OCI-LY1 (cell line): ENCODE data around the gene MFN1.
"Not testable (repeated sequence)": the region's sequence is repeated elsewhere in the genome, so short reads cannot be mapped to it uniquely, and the experiment has no call there.

Experiments used
- H2AFZ ChIP-seq: fragments of 200-600 bp; sonication (generic), shearing (Covaris generic); 2 replicates; pipeline ENCODE4 v1.6.0; 2014; ENCODE audit warnings: antibody characterized with exemption, mild to moderate bottlenecking, low read length
- H3F3A ChIP-seq: fragments of 200-600 bp; sonication (generic), shearing (Covaris generic); 2 replicates; pipeline ENCODE4 v1.6.0; 2014; ENCODE audit warnings: mild to moderate bottlenecking, antibody characterized with exemption, low read length, moderate library complexity; ENCODE audit not compliant: insufficient read depth
- H3K27ac ChIP-seq: fragments of 200-600 bp; sonication (generic); 2 replicates; pipeline ENCODE4 v1.5.1; 2014; ENCODE audit warnings: low read length, mixed run types, mild to moderate bottlenecking, low read depth; ENCODE audit not compliant: poor library complexity, severe bottlenecking
- H3K27me3 ChIP-seq: fragments of 200-600 bp; sonication (generic); 2 replicates; pipeline ENCODE4 v1.6.0; 2014; ENCODE audit warnings: antibody characterized with exemption, mild to moderate bottlenecking, low read length, moderate library complexity; ENCODE audit not compliant: insufficient read depth
- H3K36me3 ChIP-seq: fragments of 200-600 bp; sonication (generic); 2 replicates; pipeline ENCODE4 v1.6.1; 2014; ENCODE audit warnings: mild to moderate bottlenecking, antibody characterized with exemption, low read length, moderate library complexity, mixed read lengths; ENCODE audit not compliant: insufficient read depth
- H3K4me1 ChIP-seq: fragments of 200-600 bp; sonication (generic); 2 replicates; pipeline ENCODE4 v1.5.1; 2014; ENCODE audit warnings: mild to moderate bottlenecking, low read length, moderate library complexity; ENCODE audit not compliant: insufficient read depth, severe bottlenecking
- H3K4me2 ChIP-seq: fragments of 200-600 bp; sonication (generic), shearing (Covaris generic); 2 replicates; pipeline ENCODE4 v1.6.1; 2014; ENCODE audit warnings: low read length
- H3K4me3 ChIP-seq: fragments of 200-600 bp; sonication (generic); 2 replicates; pipeline ENCODE4 v1.5.1; 2014; ENCODE audit warnings: low read length, low read depth, mild to moderate bottlenecking, mixed read lengths; ENCODE audit not compliant: poor library complexity, severe bottlenecking
- H3K79me2 ChIP-seq: fragments of 200-600 bp; shearing (Covaris generic); 2 replicates; pipeline ENCODE4 v1.6.1; 2016; ENCODE audit warnings: mixed run types, low read length, mixed read lengths; ENCODE audit not compliant: insufficient read depth
- H3K9ac ChIP-seq: fragments of 200-600 bp; sonication (generic), shearing (Covaris generic); 2 replicates; pipeline ENCODE4 v1.6.1; 2014; ENCODE audit warnings: mild to moderate bottlenecking, low read length, mixed read lengths
- H3K9me2 ChIP-seq: fragments of 200-600 bp; sonication (generic), shearing (Covaris generic); 2 replicates; pipeline ENCODE4 v1.6.1; 2014; ENCODE audit warnings: low read depth, mild to moderate bottlenecking, low read length, mixed read lengths
- H3K9me3 ChIP-seq: fragments of 200-600 bp; shearing (Covaris generic); 2 replicates; pipeline ENCODE4 v1.6.1; 2014; ENCODE audit warnings: low read length, mixed read lengths
- H4K20me1 ChIP-seq: fragments of 200-600 bp; sonication (generic), shearing (Covaris generic); 2 replicates; pipeline ENCODE4 v1.6.0; 2016; ENCODE audit warnings: mild to moderate bottlenecking, low read length; ENCODE audit not compliant: insufficient read depth
- EZH2 ChIP-seq: fragments of 200-600 bp; sonication (generic), shearing (Covaris generic); IDR thresholded peaks from 2 replicates; pipeline ENCODE4 v1.8.0; 2017; ENCODE audit warnings: borderline replicate concordance, mixed run types, mild to moderate bottlenecking, antibody characterized with exemption, low read length, moderate library complexity, mixed read lengths
- TF ChIP-seq, protein P1 (sequence below): fragments of 200-600 bp; sonication (generic), shearing (Covaris generic); IDR thresholded peaks from 2 replicates; pipeline ENCODE4 v1.5.1; 2017; ENCODE audit warnings: mild to moderate bottlenecking, antibody characterized with exemption, low read length, moderate library complexity, mixed read lengths

The MFN1 gene

DNA sequence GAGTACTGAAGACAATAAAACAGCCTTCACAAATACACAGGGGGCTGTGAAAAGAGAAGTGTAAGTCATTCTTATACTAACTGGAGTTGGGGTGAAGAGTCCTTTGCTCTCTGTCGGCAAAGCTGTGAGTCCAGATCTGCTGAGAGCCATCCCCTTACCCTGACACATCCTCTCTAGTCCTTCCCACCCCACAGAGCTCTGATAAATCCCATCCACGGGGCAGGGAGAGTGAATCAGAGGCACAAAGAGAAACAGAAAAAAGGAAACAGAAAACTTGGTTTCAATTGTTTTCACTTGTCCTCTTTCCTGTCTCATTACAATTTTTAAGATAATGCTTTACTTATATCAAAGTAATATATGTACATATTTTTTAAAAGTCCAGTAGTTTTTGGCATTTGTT lies 42.9 kb upstream of the MFN1 start:
- TF ChIP-seq, protein P1, sequence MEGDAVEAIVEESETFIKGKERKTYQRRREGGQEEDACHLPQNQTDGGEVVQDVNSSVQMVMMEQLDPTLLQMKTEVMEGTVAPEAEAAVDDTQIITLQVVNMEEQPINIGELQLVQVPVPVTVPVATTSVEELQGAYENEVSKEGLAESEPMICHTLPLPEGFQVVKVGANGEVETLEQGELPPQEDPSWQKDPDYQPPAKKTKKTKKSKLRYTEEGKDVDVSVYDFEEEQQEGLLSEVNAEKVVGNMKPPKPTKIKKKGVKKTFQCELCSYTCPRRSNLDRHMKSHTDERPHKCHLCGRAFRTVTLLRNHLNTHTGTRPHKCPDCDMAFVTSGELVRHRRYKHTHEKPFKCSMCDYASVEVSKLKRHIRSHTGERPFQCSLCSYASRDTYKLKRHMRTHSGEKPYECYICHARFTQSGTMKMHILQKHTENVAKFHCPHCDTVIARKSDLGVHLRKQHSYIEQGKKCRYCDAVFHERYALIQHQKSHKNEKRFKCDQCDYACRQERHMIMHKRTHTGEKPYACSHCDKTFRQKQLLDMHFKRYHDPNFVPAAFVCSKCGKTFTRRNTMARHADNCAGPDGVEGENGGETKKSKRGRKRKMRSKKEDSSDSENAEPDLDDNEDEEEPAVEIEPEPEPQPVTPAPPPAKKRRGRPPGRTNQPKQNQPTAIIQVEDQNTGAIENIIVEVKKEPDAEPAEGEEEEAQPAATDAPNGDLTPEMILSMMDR = no peak
- H3F3A ChIP-seq = no peaks in the 10 kb centered on the region
- no peaks in the 10 kb centered on the region for H3K4me1 ChIP-seq
- H4K20me1 ChIP-seq = no peaks in the 10 kb centered on the region
- no peaks in the 10 kb centered on the region for H3K27me3 ChIP-seq
- H3K79me2 ChIP-seq = no peaks in the 10 kb centered on the region
- H3K9me2 ChIP-seq = no peaks in the 10 kb centered on the region
- no peak overlapping the region for H3K9ac ChIP-seq
- H2AFZ ChIP-seq = no peak overlapping the region
- no peaks in the 10 kb centered on the region for H3K36me3 ChIP-seq
- no peak overlapping the region for H3K27ac ChIP-seq
- H3K9me3 ChIP-seq = no peaks in the 10 kb centered on the region
- H3K4me2 ChIP-seq = no peak overlapping the region
- no peak overlapping the region for H3K4me3 ChIP-seq

DNA sequence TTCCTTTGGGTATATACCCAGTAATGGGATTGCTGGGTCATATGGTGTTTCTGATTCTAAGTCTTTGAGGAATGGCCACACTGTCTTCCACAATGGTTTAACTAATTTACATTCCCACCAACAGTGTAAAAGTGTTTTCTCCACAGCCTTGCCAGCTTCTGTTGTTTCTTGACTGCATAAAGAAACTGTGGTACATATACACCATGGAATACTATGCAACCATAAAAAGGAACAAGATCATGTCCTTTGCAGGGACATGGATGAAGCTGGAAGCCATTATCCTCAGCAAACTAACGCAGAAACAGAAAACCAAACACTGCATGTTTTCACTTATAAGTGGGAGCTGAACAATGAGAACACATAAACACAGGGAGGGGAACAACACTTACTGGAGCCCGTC lies 40.1 kb upstream of the MFN1 start:
- H3F3A ChIP-seq, H2AFZ ChIP-seq, H3K9ac ChIP-seq, H3K36me3 ChIP-seq, H3K27me3 ChIP-seq, H3K9me2 ChIP-seq, H3K4me1 ChIP-seq, H4K20me1 ChIP-seq, H3K4me3 ChIP-seq, H3K79me2 ChIP-seq, H3K4me2 ChIP-seq, H3K9me3 ChIP-seq, H3K27ac ChIP-seq: not testable (repeated sequence)

DNA sequence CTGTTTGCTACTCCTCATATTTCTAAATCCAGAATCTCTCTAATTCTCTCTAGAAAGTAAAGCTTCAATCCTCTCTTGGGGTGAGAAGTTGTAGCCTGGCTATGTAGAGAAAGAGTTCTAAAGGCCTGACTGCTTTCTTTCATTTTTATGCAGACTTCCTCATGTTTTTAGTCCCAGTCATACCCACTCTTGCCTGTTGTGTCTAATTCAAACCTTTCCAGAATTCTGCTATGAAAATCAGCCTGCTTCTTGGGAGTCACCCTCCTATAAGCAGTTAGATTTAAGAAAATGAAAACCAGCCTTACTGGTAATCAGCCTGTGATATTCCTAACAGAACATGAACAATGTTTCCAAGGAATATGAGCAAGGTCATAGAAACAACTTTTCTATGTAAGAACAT lies 39.5 kb upstream of the MFN1 start:
- Histone ChIP-seq H3K9ac (no peak overlapping the region), H3K4me1 (no peaks in the 10 kb centered on the region), H2AFZ (no peak overlapping the region), H3K27me3 (no peaks in the 10 kb centered on the region), H3K27ac (no peak overlapping the region), H4K20me1 (no peaks in the 10 kb centered on the region), H3K9me3 (no peaks in the 10 kb centered on the region), H3K79me2 (no peaks in the 10 kb centered on the region), H3K9me2 (no peaks in the 10 kb centered on the region), H3K4me3 (no peak overlapping the region), H3F3A (no peaks in the 10 kb centered on the region), H3K36me3 (no peaks in the 10 kb centered on the region), H3K4me2 (no peak overlapping the region)
- TF ChIP-seq, protein P1 = no peak
- no peak for TF ChIP-seq EZH2

GRCh38 chr3:179309225-179310078 lies 38.1 kb upstream of the MFN1 start:
- Histone ChIP-seq H4K20me1 (no peaks in the 10 kb centered on the region), H3F3A (no peaks in the 10 kb centered on the region), H3K4me2 (no peak overlapping the region), H3K36me3 (no peaks in the 10 kb centered on the region), H3K4me1 (no peaks in the 10 kb centered on the region), H2AFZ (no peak overlapping the region), H3K9me3 (no peaks in the 10 kb centered on the region), H3K4me3 (no peak overlapping the region), H3K27ac (no peak overlapping the region), H3K9me2 (no peaks in the 10 kb centered on the region), H3K79me2 (no peaks in the 10 kb centered on the region), H3K9ac (no peak overlapping the region), H3K27me3 (no peaks in the 10 kb centered on the region)
- TF ChIP-seq, protein P1 = no peak
- TF ChIP-seq EZH2 = no peak
